Lung (tissue), 12 donors: ENCODE measurements around the gene FOXP4. TPM values are rescaled to one million over a fixed set of nuclear protein-coding genes. Genes with fewer than 3 reads are reported as not detected.

Experiments
- ATAC-seq: fragments of 200-7000 bp; cut with Tn5 transposase; one replicate; pipeline ENCODE4 v1.9.1; 2020; ENCODE audit warnings: moderate number of reproducible peaks; ENCODE audit not compliant: insufficient read depth, low FRiP score
- DNase-seq, 3 donors: peaks; one replicate each; pipeline ENCODE4 v3.0.0-alpha.2; 2013 to 2017
- H3K27ac ChIP-seq, 2 donors: one replicate each; pipeline ENCODE4 v1.5.1; 2013; ENCODE audit warnings: mild to moderate bottlenecking in 2 of 2, moderate library complexity in 2 of 2, control low read depth in 1 of 2, inconsistent platforms in 1 of 2, low read depth in 1 of 2, low read length in 1 of 2
- H3K27me3 ChIP-seq, 3 donors: one replicate each; pipeline ENCODE4 v1.5.1; 2013; ENCODE audit warnings: low read length in 2 of 3; ENCODE audit not compliant: control insufficient read depth in 3 of 3, insufficient read depth in 3 of 3
- H3K36me3 ChIP-seq, 4 donors: one replicate each; pipeline ENCODE4 v1.5.1; 2013; ENCODE audit warnings: low read length in 4 of 4, mild to moderate bottlenecking in 1 of 4, moderate library complexity in 1 of 4; ENCODE audit not compliant: control insufficient read depth in 4 of 4, insufficient read depth in 4 of 4
- H3K4me1 ChIP-seq, 5 donors: one replicate each; pipeline ENCODE4 v1.5.1; 2013; ENCODE audit warnings: low read length in 5 of 5, mild to moderate bottlenecking in 2 of 5, moderate library complexity in 1 of 5; ENCODE audit not compliant: control insufficient read depth in 5 of 5, insufficient read depth in 5 of 5
- H3K4me3 ChIP-seq: one replicate; pipeline ENCODE4 v1.5.1; 2013; ENCODE audit warnings: mild to moderate bottlenecking, control low read depth, moderate library complexity
- H3K9ac ChIP-seq, 2 donors: one replicate each; pipeline ENCODE4 v1.5.1; 2013; ENCODE audit warnings: low read length in 2 of 2, control low read depth in 1 of 2; ENCODE audit not compliant: insufficient read depth in 1 of 2
- H3K9me3 ChIP-seq, 4 donors: one replicate each; pipeline ENCODE4 v1.5.1; 2013; ENCODE audit warnings: low read length in 3 of 4, mild to moderate bottlenecking in 1 of 4, moderate library complexity in 1 of 4; ENCODE audit not compliant: control insufficient read depth in 4 of 4, insufficient read depth in 3 of 4
- CTCF ChIP-seq: IDR thresholded peaks from 2 replicates; pipeline ENCODE4 v1.5.1; 2012; ENCODE audit warnings: mild to moderate bottlenecking; ENCODE audit errors: control extremely low read depth, extremely low read depth
- WGBS, 2 donors: extraction: QIAGEN DNeasy Blood & Tissue Kit; methylation state at CpG; one replicate each; pipeline ENCODE4 v1.1.7; 2013; 5-methylcytosine and 5-hydroxymethylcytosine counted together
- polyA plus RNA-seq, 2 donors: library from polyadenylated mRNA; stranded (reverse); fragments of 200-250 nt; gene quantifications; one replicate each; pipeline ENCODE4 v1.2.1, GENCODE V29; 2013
- total RNA-seq, 2 donors: library from RNA; depleted of rRNA in 1 of 2; stranded (reverse); fragments of >200 nt in 1 of 2; gene quantifications; one replicate each; pipeline ENCODE4 v1.2.1, GENCODE V29; 2014 to 2021
- donor health status: control.
- donor health status: control.
- donor health status: Bipolar disorder and iron deficiency.
- donor health status: healthy.
- donor health status: DM: yes; HTN: yes; CAD: no.

Gene FOXP4
- total and polyA plus RNA-seq, 4 donors, result 12.8 to 35.0 (median 22.2) TPM

GRCh38 chr6:41563060-41563776, 17.0 kb downstream of the FOXP4 start:
- Histone ChIP-seq H3K36me3 (peaks cover 0 to 19% (median 4%) of the 10 kb centered on the region in 4 donors), H3K4me1 (peaks cover 0 to 15% (median 7%) of the 10 kb centered on the region in 5 donors), H3K4me3 (no peak overlapping the region), H3K9ac (no peak overlapping the region), H3K9me3 (no peaks in the 10 kb centered on the region), H3K27ac (no peak overlapping the region), H3K27me3 (no peaks in the 10 kb centered on the region)
- ATAC-seq, result no peak
- no peak for TF ChIP-seq CTCF
- no peak for DNase-seq
- 73 to 75% methylated on average over 8 of the region's 8 CpGs for WGBS, 2 donors

GRCh38 chr6:41564448-41565142, 18.4 kb downstream of the FOXP4 start:
- Histone ChIP-seq H3K9me3 (no peaks in the 10 kb centered on the region), H3K36me3 (peaks cover 0 to 23% (median 4%) of the 10 kb centered on the region in 4 donors)
- WGBS, 2 donors, result 97 to 98% methylated on average over 5 of the region's 5 CpGs

GRCh38 chr6:41565701-41566100, 19.5 kb downstream of the FOXP4 start:
- TF ChIP-seq CTCF, result no peak
- no peaks in the 10 kb centered on the region for H3K27me3 ChIP-seq
- H3K36me3 ChIP-seq, result peaks cover 0 to 23% (median 4%) of the 10 kb centered on the region in 4 donors
- WGBS, 2 donors, result 95 to 97% methylated on average over 13 of the region's 13 CpGs
- ATAC-seq (no peak), DNase-seq (no peak)
- no peaks in the 10 kb centered on the region for H3K9me3 ChIP-seq
- H3K27ac ChIP-seq, result no peak overlapping the region
- peaks cover 0 to 32% (median 16%) of the 10 kb centered on the region in 5 donors for H3K4me1 ChIP-seq
- no peak overlapping the region for H3K4me3 ChIP-seq
- H3K9ac ChIP-seq, result no peak overlapping the region

More at GRCh38 chr6:41564448-41565142, 18.4 kb downstream of the FOXP4 start:
- no peak for TF ChIP-seq CTCF
- Histone ChIP-seq H3K27me3 (no peaks in the 10 kb centered on the region), H3K9ac (no peak overlapping the region), H3K27ac (no peak overlapping the region), H3K4me3 (no peak overlapping the region), H3K4me1 (peaks cover 0 to 29% (median 15%) of the 10 kb centered on the region in 5 donors)
- DNase-seq (no peak), ATAC-seq (no peak)
